Measurements from ENCODE around the gene LRMDA. TPM values are rescaled to one million over a fixed set of nuclear protein-coding genes. Genes with fewer than 3 reads are reported as not detected.

Gene LRMDA
- total and polyA plus RNA-seq, 2 of the 13 experiments (the other 11 are each of a cell fraction or from before 2014, with no cell fraction given) = 13.4 to 22.0 TPM

GRCh38 chr10:75486591-75486990 is 55.2 kb downstream of the LRMDA start:
- Histone ChIP-seq H3K36me3 (replicated peaks in 1 of 2; ENCODE audit: control insufficient read depth in 1 of 2, insufficient read depth in 2 of 2, low read length in 2 of 2) (peaks cover 0 to 2% of the 10 kb centered on the region in 2 experiments; a peak in 1 of 5 replicates), H3K4me3 (replicated peaks in 1 of 3; ENCODE audit: insufficient read depth in 1 of 3, low read depth in 2 of 3, low read length in 3 of 3) (no peak overlapping the region), H3K9me3 (ENCODE audit: low read length) (peaks cover 17% of the 10 kb centered on the region), H3K79me2 (ENCODE audit: insufficient read depth, low read length) (peaks cover 4% of the 10 kb centered on the region), H3K4me2 (ENCODE audit: low read depth, low read length) (no peak overlapping the region), H4K20me1 (ENCODE audit: insufficient read depth, low read length) (no peaks in the 10 kb centered on the region), H3K27me3 (ENCODE audit: control insufficient read depth in 1 of 2, insufficient read depth in 2 of 2, low read length in 2 of 2) (no peaks in the 10 kb centered on the region), H3K4me1 (ENCODE audit: insufficient read depth, low read length) (no peaks in the 10 kb centered on the region; the same call in 1 of the 2 replicates), H3K9ac (ENCODE audit: insufficient read depth, low read depth, low read length) (no peak overlapping the region), H3K27ac (ENCODE audit: extremely low read length, insufficient read depth, low read length) (no peak overlapping the region), H2AFZ (ENCODE audit: low read length) (no peak overlapping the region)
- ChIA-PET CTCF (ENCODE audit: low intra/inter-chr PET ratio, low total read pairs) (no interaction called here), POLR2A (no interaction called here)
- TF ChIP-seq ATF3 (CRISPR knock-in tag; IDR thresholded peaks at IDR 0.05) (no peak), TRIM24 (CRISPR knock-in tag; IDR thresholded peaks at IDR 0.05) (no peak), CENPX (CRISPR knock-in tag; IDR thresholded peaks at IDR 0.05) (no peak)
- no TSS peak for BruUV-seq (replicated peaks)
- WGBS (ENCODE audit: low lambda C conversion rate) = 94% methylated on average over 2 of the region's 2 CpGs
- DNase-seq (ENCODE audit: low spot score) = no peak
- in situ Hi-C loops (cut with HindIII; ENCODE audit: extremely low pct_ligation_motif_present, low pct_unique_long_range_greater_than_20kb) (no loop called here), intact Hi-C loops (cut with micrococcal nuclease; ENCODE audit: unreplicated experiment) (no loop called here)
- ATAC-seq = no peak
- no peak for FAIRE-seq

- H3K79me2 ChIP-seq (ENCODE audit: insufficient read depth, low read length) = peaks cover 4% of the 10 kb centered on the region
- no peak overlapping the region for H3K4me2 ChIP-seq (ENCODE audit: low read depth, low read length)
- BruUV-seq (replicated peaks) = no TSS peak
- no peaks in the 10 kb centered on the region for H3K27me3 ChIP-seq (ENCODE audit: control insufficient read depth in 1 of 2, insufficient read depth in 2 of 2, low read length in 2 of 2)
- FAIRE-seq (no peak), DNase-seq (ENCODE audit: low spot score) (no peak), ATAC-seq (no peak)
- H3K9me3 ChIP-seq (ENCODE audit: low read length) = peaks cover 17% of the 10 kb centered on the region
- H2AFZ ChIP-seq (ENCODE audit: low read length) = no peak overlapping the region
- intact Hi-C loops (cut with micrococcal nuclease; ENCODE audit: unreplicated experiment) = no loop called here
- no peaks in the 10 kb centered on the region for H3K4me1 ChIP-seq (ENCODE audit: insufficient read depth, low read length)
- ChIA-PET CTCF (ENCODE audit: low intra/inter-chr PET ratio, low total read pairs) (no interaction called here), POLR2A (no interaction called here)
- no peaks in the 10 kb centered on the region for H4K20me1 ChIP-seq (ENCODE audit: insufficient read depth, low read length)
- H3K36me3 ChIP-seq (replicated peaks in 1 of 2; ENCODE audit: control insufficient read depth in 1 of 2, insufficient read depth in 2 of 2, low read length in 2 of 2) = peaks cover 0 to 2% of the 10 kb centered on the region in 2 experiments; a peak in 1 of 5 replicates
- in situ Hi-C loops (cut with HindIII; ENCODE audit: extremely low pct_ligation_motif_present, low pct_unique_long_range_greater_than_20kb) = no loop called here
- no peak overlapping the region for H3K9ac ChIP-seq (ENCODE audit: insufficient read depth, low read depth, low read length)
- no peak overlapping the region for H3K27ac ChIP-seq (ENCODE audit: extremely low read length, insufficient read depth, low read length)
- no peak overlapping the region for H3K4me3 ChIP-seq (replicated peaks in 1 of 3; ENCODE audit: insufficient read depth in 1 of 3, low read depth in 2 of 3, low read length in 3 of 3)
- 94% methylated on average over 4 of the region's 4 CpGs for WGBS (ENCODE audit: low lambda C conversion rate)
- TF ChIP-seq MTF1 (CRISPR knock-in tag; IDR thresholded peaks at IDR 0.05) = no peak
- no peak for TF ChIP-seq TGIF2 (CRISPR knock-in tag; IDR thresholded peaks at IDR 0.05)
- TF ChIP-seq ZNF644 (CRISPR knock-in tag; IDR thresholded peaks at IDR 0.05; ENCODE audit: low read depth) = no peak
- TF ChIP-seq HIVEP1 (CRISPR knock-in tag; IDR thresholded peaks at IDR 0.05) = no peak
- TF ChIP-seq SNRNP70 (IDR thresholded peaks at IDR 0.05; ENCODE audit: low read depth, low read length) = no peak
- TF ChIP-seq GATAD2A (CRISPR knock-in tag; IDR thresholded peaks at IDR 0.05) = no peak
- no peak for TF ChIP-seq LBX2 (CRISPR knock-in tag; IDR thresholded peaks at IDR 0.05; ENCODE audit: borderline replicate concordance)
- TF ChIP-seq MEIS2 (CRISPR knock-in tag; IDR thresholded peaks at IDR 0.05) = no peak
- TF ChIP-seq NFE2L1 (CRISPR knock-in tag; IDR thresholded peaks at IDR 0.05; ENCODE audit: borderline replicate concordance) = no peak
- TF ChIP-seq ZNF724P (CRISPR knock-in tag; IDR thresholded peaks at IDR 0.05; ENCODE audit: borderline replicate concordance) = no peak
- peak; percentile 89 to 95 for TF ChIP-seq MAFK (conservative IDR thresholded peaks at IDR 0.05 in 1 of 2, IDR thresholded peaks at IDR 0.05 in 1 of 2; ENCODE audit: low read length in 2 of 2)
- peak; percentile 93 for TF ChIP-seq MAFF (IDR thresholded peaks at IDR 0.05; ENCODE audit: low read depth, low read length)
- no peak for TF ChIP-seq ZNF10 (CRISPR knock-in tag; IDR thresholded peaks at IDR 0.05; ENCODE audit: borderline replicate concordance, low read depth)
- no peak for TF ChIP-seq MTERF4 (CRISPR knock-in tag; IDR thresholded peaks at IDR 0.05)
Measured at GRCh38 chr10:75487087-75487754, 55.8 kb downstream of the LRMDA start.

All from HepG2 (cell line).